IMR-90 (cell line): ENCODE data around the gene RRM1.

ENCODE experiments used
- FOS ChIP-seq: fragments of 150-350 bp; IDR thresholded peaks from 2 replicates; pipeline ENCODE4 v1.6.1; 2016; ENCODE audit warnings: low read depth, low read length
- POLR2A ChIP-seq: IDR thresholded peaks from 2 replicates; pipeline ENCODE4 v1.6.1; 2012; ENCODE audit warnings: mild to moderate bottlenecking, low read depth, low read length
- RAD21 ChIP-seq: IDR thresholded peaks from 2 replicates; pipeline ENCODE4 v1.6.1; 2012; ENCODE audit warnings: low read length, improper control_type of control experiment
- SMC3 ChIP-seq: fragments of 150-350 bp; IDR thresholded peaks from 2 replicates; pipeline ENCODE4 v1.6.1; 2016; ENCODE audit warnings: low read depth, mild to moderate bottlenecking, antibody characterized with exemption, low read length, moderate library complexity
- TF ChIP-seq, protein P1 (sequence below): conservative IDR thresholded peaks from 2 replicates; pipeline ENCODE4 v1.5.1; 2012; ENCODE audit warnings: mild to moderate bottlenecking, low read depth, low read length, improper control_type of control experiment

DNA sequence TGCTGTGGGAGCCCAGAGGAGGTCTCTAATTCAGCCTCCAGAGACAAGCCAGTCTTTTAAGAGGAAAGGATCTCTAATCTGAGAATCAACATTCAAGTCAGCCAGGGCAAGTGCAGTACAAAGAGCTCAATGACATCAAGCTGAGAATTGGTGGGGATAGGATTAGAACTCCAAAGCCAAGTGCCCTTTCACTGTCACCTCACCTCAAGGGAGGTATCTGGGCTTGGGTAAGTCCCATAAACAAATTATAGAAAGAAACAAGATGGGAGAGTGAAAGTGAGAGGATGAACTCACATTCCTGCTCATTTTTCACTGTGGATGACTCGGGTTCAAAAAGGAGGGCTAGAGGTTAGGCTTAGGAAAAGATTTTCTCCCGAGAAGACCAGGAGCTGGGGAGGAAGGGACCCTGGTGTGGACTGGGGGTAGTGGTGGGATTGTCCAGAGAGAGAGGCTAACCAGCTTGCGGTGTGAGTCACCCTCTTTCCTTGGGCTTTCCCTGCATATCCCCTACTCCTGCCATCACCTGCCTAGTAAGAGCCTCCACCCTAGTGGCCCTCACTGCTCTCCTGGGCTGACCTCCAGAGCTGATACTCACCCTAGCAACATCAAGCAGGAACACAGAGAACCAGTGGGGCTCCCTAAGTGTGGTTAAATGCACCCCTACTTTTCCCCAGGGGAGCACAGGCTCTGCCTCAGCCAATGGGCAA lies 70.4 kb downstream of the RRM1 start:
- TF ChIP-seq, protein P1, sequence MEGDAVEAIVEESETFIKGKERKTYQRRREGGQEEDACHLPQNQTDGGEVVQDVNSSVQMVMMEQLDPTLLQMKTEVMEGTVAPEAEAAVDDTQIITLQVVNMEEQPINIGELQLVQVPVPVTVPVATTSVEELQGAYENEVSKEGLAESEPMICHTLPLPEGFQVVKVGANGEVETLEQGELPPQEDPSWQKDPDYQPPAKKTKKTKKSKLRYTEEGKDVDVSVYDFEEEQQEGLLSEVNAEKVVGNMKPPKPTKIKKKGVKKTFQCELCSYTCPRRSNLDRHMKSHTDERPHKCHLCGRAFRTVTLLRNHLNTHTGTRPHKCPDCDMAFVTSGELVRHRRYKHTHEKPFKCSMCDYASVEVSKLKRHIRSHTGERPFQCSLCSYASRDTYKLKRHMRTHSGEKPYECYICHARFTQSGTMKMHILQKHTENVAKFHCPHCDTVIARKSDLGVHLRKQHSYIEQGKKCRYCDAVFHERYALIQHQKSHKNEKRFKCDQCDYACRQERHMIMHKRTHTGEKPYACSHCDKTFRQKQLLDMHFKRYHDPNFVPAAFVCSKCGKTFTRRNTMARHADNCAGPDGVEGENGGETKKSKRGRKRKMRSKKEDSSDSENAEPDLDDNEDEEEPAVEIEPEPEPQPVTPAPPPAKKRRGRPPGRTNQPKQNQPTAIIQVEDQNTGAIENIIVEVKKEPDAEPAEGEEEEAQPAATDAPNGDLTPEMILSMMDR, result no peak
- no peak for TF ChIP-seq SMC3
- TF ChIP-seq RAD21, result no peak
- no peak for TF ChIP-seq FOS
- TF ChIP-seq POLR2A, result no peak
